AG09319 (cell line): Measurements from ENCODE around the gene MYO7A.

Source experiments
- DNase-seq: peaks from one replicate; pipeline ENCODE4 v3.0.0-alpha.2; 2010; ENCODE audit warnings: low read depth; ENCODE audit errors: extremely low read depth
- TF ChIP-seq, protein P1 (sequence below): IDR thresholded peaks from 2 replicates; pipeline ENCODE4 v1.5.1; 2011; ENCODE audit warnings: low read depth, mild to moderate bottlenecking, inconsistent platforms, low read length, moderate library complexity

Gene MYO7A

DNA sequence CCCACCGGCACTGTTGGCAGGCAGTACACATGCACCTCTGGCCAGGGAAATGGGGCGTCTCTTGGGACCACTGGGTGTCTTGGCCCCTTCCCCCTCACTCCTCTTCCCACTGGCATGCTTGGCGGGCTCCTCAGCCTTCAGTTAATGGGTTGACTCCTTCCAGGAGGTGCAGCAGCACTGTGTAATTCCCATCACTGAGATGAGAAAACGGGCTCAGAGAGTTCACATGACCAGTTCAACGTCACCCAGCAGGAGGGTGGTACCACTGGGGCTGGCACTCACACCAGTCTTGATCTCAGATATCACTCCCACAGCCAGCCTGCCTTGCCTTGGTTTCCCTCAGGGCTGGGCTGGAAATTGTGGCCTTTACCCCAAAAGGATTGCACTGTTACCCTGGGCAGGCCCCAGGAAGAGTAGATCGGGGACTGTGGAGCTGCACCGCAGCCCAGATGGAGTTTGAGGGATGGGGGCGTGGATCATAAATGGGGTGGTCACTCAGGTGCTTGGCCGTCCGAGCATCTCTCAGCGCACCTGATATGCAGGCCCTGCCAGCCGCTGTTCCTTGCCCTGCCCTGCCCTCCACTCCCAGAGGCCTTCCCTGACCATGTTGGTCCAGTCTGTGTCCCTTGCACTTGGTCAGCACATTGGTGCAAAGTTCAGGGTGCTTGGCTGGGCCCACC is 44.3 kb upstream of the MYO7A start:
- DNase-seq: no peak
- TF ChIP-seq, protein P1, sequence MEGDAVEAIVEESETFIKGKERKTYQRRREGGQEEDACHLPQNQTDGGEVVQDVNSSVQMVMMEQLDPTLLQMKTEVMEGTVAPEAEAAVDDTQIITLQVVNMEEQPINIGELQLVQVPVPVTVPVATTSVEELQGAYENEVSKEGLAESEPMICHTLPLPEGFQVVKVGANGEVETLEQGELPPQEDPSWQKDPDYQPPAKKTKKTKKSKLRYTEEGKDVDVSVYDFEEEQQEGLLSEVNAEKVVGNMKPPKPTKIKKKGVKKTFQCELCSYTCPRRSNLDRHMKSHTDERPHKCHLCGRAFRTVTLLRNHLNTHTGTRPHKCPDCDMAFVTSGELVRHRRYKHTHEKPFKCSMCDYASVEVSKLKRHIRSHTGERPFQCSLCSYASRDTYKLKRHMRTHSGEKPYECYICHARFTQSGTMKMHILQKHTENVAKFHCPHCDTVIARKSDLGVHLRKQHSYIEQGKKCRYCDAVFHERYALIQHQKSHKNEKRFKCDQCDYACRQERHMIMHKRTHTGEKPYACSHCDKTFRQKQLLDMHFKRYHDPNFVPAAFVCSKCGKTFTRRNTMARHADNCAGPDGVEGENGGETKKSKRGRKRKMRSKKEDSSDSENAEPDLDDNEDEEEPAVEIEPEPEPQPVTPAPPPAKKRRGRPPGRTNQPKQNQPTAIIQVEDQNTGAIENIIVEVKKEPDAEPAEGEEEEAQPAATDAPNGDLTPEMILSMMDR: no peak

DNA sequence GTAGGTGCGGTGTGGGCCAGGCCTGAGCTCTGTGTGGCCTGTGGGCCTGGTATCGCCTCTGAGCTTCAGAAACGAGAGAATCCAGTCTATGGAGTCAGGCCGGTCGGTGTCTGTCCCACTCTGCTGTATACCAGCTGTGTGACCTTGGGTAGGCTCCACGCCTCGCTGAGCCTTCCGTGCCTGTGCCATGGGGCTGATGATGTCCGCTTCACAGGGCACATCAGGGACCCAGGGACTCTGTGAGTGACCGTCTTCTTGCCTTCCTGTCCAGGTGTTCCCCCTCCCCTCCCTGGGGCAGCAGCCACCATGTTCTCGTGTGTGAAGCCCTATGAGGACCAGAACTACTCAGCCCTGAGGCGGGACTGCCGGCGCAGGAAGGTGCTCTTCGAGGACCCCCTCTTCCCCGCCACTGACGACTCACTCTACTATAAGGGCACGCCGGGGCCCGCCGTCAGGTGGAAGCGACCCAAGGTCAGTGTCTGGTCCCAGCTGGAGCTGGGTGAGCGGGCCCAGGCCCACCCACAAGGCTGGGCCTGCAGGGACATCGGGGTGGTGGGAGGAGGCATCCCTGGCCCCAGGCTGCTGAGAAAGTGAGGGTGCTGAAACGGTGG is 43.4 kb upstream of the MYO7A start:
- no peak for DNase-seq
- TF ChIP-seq, protein P1: no peak

DNA sequence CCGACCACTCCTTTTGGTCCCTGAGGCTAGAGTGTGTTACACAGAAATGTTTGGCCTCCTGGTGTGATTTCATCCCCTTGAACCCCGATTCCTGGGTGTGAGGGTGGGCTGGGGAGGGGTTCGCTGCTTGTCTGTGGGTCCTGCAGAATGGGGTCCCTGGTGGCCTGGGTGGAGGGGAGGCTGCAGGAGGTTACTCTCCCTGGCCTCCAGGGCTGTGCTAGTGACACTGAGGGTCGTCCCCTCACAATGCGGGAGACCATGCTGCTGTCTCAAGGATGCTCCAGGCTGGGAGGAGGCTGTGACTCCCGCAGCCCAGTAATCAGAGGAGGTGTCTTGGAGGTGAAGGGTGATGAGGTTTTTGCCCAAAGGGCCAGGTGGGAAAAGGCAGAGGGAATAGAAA is 42.4 kb upstream of the MYO7A start:
- TF ChIP-seq, protein P1: no peak
- DNase-seq: no peak

DNA sequence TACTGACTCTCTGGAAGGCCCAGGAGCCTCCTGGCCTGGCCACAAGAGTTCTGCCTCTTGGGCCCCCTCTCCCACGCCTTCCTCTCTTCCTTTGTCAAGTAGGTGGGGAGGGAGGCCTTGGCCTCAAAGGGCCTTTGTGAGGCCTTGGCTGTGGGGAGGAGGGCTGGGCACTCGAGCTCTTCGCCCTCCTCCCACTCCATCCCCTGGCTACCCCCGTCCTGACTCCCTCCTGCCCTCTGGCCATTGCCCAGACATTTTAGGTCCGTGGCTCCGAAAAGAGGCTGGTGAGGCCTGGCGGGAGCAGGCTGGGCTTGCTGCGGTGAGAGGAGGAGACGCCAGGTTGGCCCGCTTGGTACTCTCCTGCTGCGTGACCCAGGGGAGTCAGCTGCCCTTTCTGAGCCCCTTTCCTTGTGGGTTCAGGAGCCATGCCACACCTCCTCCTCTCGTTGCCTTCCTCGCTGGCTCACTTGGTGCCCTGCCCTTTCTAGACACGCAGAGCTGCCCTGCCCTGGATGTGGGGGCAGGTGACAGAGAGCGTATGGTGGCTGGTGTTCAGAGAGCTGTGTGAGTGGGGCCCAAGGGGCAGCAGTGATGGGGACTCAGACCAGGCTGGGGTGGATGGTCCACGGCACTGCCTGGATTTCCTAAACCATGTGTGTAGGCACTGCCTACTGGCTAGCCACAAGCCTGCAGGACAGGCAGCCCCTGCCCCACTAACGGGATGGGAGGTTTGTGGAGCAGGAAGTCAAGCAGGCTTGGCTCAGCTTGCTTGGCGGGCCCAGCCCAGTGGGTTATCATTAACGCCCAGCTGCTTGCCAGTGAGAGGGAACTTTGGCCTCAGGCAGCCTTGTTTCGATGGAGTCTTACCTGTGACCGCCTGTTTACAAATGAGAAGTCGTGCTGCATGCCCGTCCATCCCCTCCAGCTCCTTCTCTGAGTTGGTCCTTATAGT is 41.2 kb upstream of the MYO7A start:
- TF ChIP-seq, protein P1: no peak
- no peak for DNase-seq

DNA sequence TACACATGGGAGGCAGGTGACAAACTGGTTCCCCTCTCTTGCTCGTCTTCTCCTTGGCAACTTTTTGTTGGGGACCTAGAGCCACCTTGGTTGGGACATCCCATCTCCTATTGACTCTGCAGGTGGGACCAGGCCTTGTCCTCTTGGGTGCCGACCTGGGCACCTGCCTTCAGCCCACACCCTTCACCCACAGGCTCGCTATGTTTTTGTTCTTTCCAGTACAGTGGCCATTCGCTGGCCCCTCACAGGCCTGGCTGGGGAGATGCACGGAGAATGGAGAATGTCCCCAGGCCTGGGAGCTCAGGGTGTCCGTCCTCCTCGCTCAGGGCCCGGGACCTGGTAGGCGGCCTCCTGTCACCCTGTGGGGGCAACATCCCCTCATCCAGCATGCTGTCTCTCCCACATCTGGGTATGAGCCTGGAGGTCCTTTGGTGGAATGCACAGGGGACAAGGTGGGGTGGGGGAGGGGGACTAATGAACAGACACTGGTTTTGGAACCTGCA is 40.3 kb upstream of the MYO7A start:
- DNase-seq: no peak
- TF ChIP-seq, protein P1: no peak

DNA sequence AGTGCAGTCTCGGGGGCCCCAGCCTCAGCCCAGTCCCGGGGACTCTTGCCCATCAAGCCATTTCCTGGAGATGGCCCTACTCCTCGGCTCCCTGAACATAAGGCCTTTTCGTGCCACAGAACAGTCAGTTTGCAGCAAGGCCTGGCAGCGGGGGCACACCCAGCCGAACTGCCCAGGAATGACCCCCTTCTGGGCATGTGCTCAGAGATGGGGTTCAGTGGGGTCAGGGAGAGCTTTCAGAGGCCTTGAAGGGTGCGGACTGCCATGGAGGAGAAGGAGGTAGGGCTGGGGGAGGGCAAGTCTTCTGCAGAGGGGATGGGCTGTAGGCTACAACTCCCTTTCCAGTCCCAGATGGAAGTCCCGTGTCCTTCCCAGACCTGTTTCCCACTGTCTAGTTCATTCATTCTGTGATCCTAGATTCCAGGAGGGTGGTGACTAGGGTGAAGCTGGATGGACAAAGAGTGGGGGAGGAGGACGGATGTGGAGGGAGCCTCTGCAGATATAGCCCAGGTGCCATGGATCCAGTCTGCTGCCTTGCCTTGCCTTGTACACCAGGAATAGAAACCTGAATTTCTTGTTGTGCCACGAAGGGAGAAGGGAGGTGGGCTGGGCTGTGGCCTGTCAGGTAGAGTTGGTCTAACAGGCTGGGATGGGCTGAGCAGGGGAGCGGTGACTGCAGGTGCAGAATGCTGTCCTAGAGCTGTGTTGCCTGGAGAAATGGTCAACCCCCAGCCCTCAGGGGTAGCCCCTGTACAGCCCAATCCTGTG is 39.6 kb upstream of the MYO7A start:
- DNase-seq: no peak
- TF ChIP-seq, protein P1: no peak
